OCI-LY3 (cell line): ENCODE results near the gene FOXG1.

Experiments used
- CTCF ChIP-seq: fragments of 200-600, 300-600 bp; sonication (generic); IDR thresholded peaks from 2 replicates; pipeline ENCODE4 v1.5.1; 2014; ENCODE audit warnings: antibody characterized with exemption, low read length, low read depth
- EZH2phosphoT487 ChIP-seq: fragments of 200-600 bp; shearing (Covaris generic); IDR thresholded peaks from 2 replicates; pipeline ENCODE4 v1.6.1; 2018; ENCODE audit warnings: antibody characterized with exemption, mixed run types, low read depth

DNA sequence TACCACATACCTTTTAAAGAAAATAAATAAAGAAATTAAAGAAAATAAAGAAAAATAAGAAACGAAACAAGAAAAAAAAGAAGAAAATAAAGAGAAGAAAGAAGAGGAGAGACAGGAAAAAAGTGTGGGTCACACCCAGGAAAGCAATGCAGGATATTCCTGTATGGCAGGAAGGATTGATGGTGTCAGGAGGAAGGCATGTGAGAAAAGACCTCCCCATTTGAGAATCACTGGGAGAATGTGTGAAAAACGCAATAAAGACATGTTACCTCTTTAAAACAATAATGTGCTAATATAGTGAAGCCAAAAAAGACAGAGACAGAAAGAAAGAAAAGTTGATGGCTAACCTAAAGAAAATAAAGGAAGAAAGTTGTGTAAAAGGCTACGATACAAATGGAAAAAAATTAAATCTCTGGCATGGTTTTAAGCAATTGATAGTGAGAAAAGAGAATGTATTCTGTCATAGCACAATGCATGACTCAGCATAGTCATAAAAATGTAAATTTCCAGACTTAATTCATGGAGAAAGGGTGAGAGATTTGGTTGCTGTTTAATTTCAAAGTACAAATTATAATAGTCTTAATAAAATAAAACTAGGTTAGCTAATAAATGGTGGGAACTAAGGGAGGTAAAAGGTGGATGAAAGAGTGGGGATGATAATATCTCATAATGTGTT lies 24.3 kb upstream of the FOXG1 start:
- TF ChIP-seq CTCF (no peak), EZH2phosphoT487 (no peak)
